ENCODE data around the gene IMMP2L.
"Not testable (repeated sequence)": the region's sequence is repeated elsewhere in the genome, so short reads cannot be mapped to it uniquely, and the experiment has no call there.

The IMMP2L gene

GRCh38 chr7:111339006-111339405 lies 223.3 kb downstream of the IMMP2L start:
- Mint-ChIP-seq H3K27me3 (no peaks in the 10 kb centered on the region), H3K4me1 (ENCODE audit: low read depth in 2 of 2) (no peaks in the 10 kb centered on the region), H3K27ac (no peak overlapping the region), H3K36me3 (ENCODE audit: insufficient read depth) (no peaks in the 10 kb centered on the region), H3K4me3 (no peak overlapping the region), H3K9me3 (peaks cover 3 to 10% of the 10 kb centered on the region in 2 donors)
- ATAC-seq (replicated peaks) (no peak), DNase-seq (no peak)

GRCh38 chr7:111333010-111333409 lies 229.3 kb downstream of the IMMP2L start:
- Mint-ChIP-seq H3K4me3 (no peak overlapping the region), H3K27ac (no peak overlapping the region), H3K4me1 (ENCODE audit: low read depth in 2 of 2) (no peaks in the 10 kb centered on the region), H3K27me3 (no peaks in the 10 kb centered on the region), H3K36me3 (ENCODE audit: insufficient read depth) (no peaks in the 10 kb centered on the region), H3K9me3 (no peaks in the 10 kb centered on the region)
- DNase-seq, result no peak
- ATAC-seq (replicated peaks), result no peak

DNA sequence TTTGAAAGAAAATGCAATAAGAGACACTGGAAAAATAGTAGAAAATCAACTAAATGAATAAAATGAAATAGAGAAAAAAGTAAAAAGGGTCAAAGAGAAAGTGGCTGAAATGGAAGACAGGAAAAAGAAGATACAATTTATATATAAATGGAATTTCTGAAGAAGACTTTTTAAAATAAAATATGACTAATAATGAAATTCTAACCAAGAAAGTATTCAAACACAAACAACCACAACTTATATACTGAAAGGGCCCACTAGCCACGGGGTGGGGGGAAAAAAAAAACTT lies 232.1 kb downstream of the IMMP2L start:
- no peak for ATAC-seq (replicated peaks)
- Mint-ChIP-seq H3K27ac (no peak overlapping the region), H3K4me3 (no peak overlapping the region), H3K36me3 (ENCODE audit: insufficient read depth) (no peaks in the 10 kb centered on the region), H3K9me3 (no peaks in the 10 kb centered on the region), H3K27me3 (no peaks in the 10 kb centered on the region), H3K4me1 (ENCODE audit: low read depth in 2 of 2) (no peaks in the 10 kb centered on the region)
- no peak for DNase-seq

DNA sequence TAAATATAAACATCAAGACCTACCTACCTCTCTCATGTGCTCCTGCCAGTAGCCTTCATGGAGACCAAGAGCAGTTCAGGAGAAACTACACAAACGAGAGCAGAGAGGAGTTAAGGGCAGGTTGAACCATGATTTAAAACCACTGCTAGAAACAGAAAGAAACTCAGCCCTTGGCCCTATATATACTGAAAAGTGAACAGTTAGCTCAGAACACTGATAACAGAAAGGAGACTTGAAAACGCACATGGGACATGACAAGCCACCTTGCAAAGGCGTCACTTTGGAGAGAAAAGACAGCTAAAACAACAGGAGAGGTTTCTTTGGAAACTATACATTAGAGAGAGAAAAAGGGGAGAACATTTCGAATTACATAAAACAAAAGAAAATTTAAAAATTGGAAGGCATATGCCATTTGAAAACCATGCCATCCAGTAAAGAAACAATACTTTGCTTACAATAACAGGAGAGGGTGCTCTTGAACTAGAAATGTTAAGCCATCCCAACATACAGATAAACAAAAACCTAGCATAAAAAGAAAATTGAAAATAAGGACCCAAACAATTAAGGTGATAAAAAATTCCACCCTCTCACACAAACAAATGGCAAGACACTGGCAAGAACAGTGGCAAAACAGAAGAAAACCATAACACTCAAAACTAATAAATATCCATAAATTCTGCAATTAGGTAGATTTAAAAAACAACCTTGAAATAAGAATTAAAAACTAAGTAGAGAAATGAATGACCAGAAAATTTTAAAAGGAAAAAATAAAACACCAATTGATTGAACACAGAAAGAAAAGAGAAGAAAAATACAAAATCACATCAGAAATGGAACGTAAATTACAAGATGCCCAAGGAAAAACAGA lies 232.7 kb downstream of the IMMP2L start:
- no peak overlapping the region for H3K4me3 Mint-ChIP-seq
- ATAC-seq (replicated peaks) (no peak), DNase-seq (no peak)
- H3K27ac Mint-ChIP-seq, result no peak overlapping the region
- H3K4me1 Mint-ChIP-seq (ENCODE audit: low read depth in 2 of 2), result no peaks in the 10 kb centered on the region
- no peaks in the 10 kb centered on the region for H3K27me3 Mint-ChIP-seq
- H3K9me3 Mint-ChIP-seq, result no peaks in the 10 kb centered on the region
- H3K36me3 Mint-ChIP-seq (ENCODE audit: insufficient read depth), result no peaks in the 10 kb centered on the region

DNA sequence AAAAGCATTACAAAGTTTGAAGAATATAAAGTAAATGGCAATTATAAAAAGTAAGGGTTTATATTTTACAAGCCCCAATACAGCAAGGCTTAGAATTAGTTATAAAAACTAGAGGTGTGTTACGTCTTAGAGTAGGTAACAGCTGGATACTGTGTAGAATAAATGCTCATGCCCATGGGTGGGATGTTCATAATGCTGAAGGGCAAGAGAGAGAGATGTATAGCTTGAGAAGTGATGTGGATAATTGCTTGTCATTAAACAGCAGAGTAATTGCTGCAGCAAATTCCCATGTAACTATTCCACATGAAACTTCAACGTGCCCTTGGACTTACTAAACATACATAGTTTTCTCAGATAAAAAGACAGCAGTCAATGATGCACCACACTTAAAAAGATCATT lies 233.8 kb downstream of the IMMP2L start:
- no peak overlapping the region for H3K27ac Mint-ChIP-seq
- H3K36me3 Mint-ChIP-seq (ENCODE audit: insufficient read depth), result no peaks in the 10 kb centered on the region
- H3K4me1 Mint-ChIP-seq (ENCODE audit: low read depth in 2 of 2), result no peaks in the 10 kb centered on the region
- no peaks in the 10 kb centered on the region for H3K27me3 Mint-ChIP-seq
- no peaks in the 10 kb centered on the region for H3K9me3 Mint-ChIP-seq
- ATAC-seq (replicated peaks) (no peak), DNase-seq (no peak)
- no peak overlapping the region for H3K4me3 Mint-ChIP-seq

DNA sequence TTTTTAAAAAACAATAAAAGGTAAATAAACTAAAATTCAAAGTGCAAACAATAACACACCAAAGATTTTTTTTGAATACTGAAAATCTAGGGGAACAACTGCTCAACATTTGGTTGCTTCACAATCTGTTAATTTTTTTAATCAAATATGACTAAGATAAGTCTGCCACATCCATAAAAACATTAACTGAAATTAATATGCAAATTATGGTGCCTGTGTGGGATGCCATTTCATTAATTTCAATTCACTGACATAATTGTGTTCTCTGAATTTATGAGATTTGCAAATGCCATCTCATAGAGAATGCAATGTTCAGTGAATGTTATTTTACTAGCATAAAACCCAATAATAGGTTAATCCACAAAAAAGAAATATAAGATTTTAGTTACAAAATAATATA lies 237.5 kb downstream of the IMMP2L start:
- Mint-ChIP-seq H3K4me1 (ENCODE audit: low read depth in 2 of 2) (no peaks in the 10 kb centered on the region), H3K9me3 (no peaks in the 10 kb centered on the region)
- DNase-seq, result no peak

DNA sequence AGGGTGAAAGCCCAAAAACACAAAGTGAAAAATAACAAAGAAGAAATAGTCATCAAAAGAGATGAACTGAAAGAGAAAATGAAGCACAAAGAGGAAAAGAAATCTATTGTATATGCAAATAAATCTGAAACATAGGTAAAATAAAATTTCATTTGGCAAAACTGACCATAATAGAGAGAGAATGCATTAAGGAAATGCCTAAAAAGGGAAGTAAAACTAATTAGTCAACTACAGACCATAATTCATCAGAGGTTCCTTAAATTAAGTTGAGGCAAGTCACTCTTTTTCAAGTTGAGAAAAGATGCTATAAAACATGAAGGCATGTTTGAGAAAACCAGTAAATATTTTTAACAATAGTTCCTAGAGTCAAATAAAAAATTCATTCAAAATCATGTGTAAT lies 238.1 kb downstream of the IMMP2L start:
- ATAC-seq (replicated peaks), result no peak
- Mint-ChIP-seq H3K27ac (no peak overlapping the region), H3K4me3 (no peak overlapping the region), H3K36me3 (ENCODE audit: insufficient read depth) (no peaks in the 10 kb centered on the region), H3K9me3 (no peaks in the 10 kb centered on the region), H3K27me3 (no peaks in the 10 kb centered on the region), H3K4me1 (ENCODE audit: low read depth in 2 of 2) (no peaks in the 10 kb centered on the region)
- DNase-seq, result no peak

More for the DNA sequence above, 237.5 kb downstream of the IMMP2L start:
- H3K27me3 Mint-ChIP-seq, result no peaks in the 10 kb centered on the region
- H3K27ac Mint-ChIP-seq, result no peak overlapping the region
- no peaks in the 10 kb centered on the region for H3K36me3 Mint-ChIP-seq (ENCODE audit: insufficient read depth)
- no peak overlapping the region for H3K4me3 Mint-ChIP-seq
- ATAC-seq (replicated peaks), result no peak

DNA sequence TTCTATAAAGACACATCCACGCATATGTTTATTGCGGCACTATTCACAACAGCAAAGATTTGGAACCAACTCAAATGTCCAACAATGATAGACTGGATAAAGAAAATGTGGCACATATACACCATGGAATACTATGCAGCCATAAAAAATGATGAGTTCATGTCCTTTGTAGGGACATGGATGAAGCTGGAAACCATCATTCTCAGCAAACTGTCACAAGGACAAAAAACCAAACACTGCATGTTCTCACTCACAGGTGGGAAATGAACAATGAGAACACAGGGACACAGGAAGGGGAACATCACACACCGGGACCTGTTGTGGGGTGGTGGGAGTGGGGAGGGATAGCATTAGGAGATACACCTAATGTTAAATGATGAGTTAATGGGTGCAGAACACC lies 238.6 kb downstream of the IMMP2L start:
- not testable (repeated sequence) for H3K4me1 Mint-ChIP-seq (ENCODE audit: low read depth in 2 of 2); H3K36me3 Mint-ChIP-seq (ENCODE audit: insufficient read depth); H3K27me3 Mint-ChIP-seq; H3K27ac Mint-ChIP-seq; DNase-seq; H3K4me3 Mint-ChIP-seq; ATAC-seq (replicated peaks); H3K9me3 Mint-ChIP-seq

DNA sequence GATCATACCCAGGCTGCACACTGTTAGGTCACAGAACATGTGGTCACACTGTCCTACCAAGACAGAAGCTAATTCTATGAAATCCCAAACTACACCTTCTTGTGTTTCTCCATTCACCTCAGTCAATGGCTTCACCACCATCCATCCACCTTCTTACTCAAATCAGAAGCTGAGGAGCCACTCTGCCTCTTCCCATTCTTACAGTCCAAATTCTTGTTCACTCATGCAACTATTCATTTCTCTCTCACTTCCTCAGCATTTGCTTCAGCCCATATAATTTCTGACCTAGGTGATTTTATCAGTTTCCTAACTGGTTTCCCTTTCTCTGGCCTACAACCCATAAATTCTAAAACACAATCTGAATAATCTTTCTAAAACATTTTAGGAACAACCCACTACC lies 242.2 kb downstream of the IMMP2L start:
- Mint-ChIP-seq H3K4me1 (ENCODE audit: low read depth in 2 of 2) (peaks cover 0 to 1% of the 10 kb centered on the region in 2 donors), H3K9me3 (no peaks in the 10 kb centered on the region), H3K27ac (no peak overlapping the region), H3K27me3 (no peaks in the 10 kb centered on the region), H3K4me3 (no peak overlapping the region), H3K36me3 (ENCODE audit: insufficient read depth) (no peaks in the 10 kb centered on the region)
- ATAC-seq (replicated peaks) (no peak), DNase-seq (no peak)

GRCh38 chr7:111312966-111313365 lies 249.3 kb downstream of the IMMP2L start:
- H3K4me1 Mint-ChIP-seq (ENCODE audit: low read depth in 2 of 2), result peaks cover 0 to 1% of the 10 kb centered on the region in 2 donors
- DNase-seq (no peak), ATAC-seq (replicated peaks) (no peak)
- no peaks in the 10 kb centered on the region for H3K36me3 Mint-ChIP-seq (ENCODE audit: insufficient read depth)
- no peaks in the 10 kb centered on the region for H3K27me3 Mint-ChIP-seq
- no peaks in the 10 kb centered on the region for H3K9me3 Mint-ChIP-seq
- no peak overlapping the region for H3K27ac Mint-ChIP-seq
- H3K4me3 Mint-ChIP-seq, result no peak overlapping the region

DNA sequence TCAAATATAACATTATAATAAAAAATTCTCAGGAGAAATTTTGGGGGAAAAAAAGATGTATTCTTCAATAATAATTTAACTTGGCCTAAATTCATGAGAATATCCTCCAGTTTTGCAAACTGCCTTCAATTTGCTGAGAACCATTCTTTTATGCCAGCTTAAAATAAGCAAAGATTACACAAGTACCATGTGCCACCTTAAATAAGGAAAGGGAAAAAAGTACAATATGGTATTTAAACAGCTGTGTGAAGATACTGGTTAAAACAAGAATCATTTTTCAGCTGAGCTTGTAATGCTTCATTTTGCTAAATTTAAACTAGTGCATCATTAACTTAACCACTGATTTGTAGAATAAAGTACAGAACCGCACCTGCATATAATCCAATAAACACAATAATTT lies 253.6 kb downstream of the IMMP2L start:
- Mint-ChIP-seq H3K27ac (no peak overlapping the region), H3K4me1 (ENCODE audit: low read depth in 2 of 2) (peaks cover 0 to 3% of the 10 kb centered on the region in 2 donors), H3K4me3 (no peak overlapping the region), H3K9me3 (no peaks in the 10 kb centered on the region), H3K27me3 (no peaks in the 10 kb centered on the region), H3K36me3 (ENCODE audit: insufficient read depth) (no peaks in the 10 kb centered on the region)
- DNase-seq (no peak), ATAC-seq (replicated peaks) (no peak)

GRCh38 chr7:111301891-111302290 lies 260.4 kb downstream of the IMMP2L start:
- no peaks in the 10 kb centered on the region for H3K36me3 Mint-ChIP-seq (ENCODE audit: insufficient read depth)

GRCh38 chr7:111294494-111294893 lies 267.8 kb downstream of the IMMP2L start:
- DNase-seq (no peak), ATAC-seq (replicated peaks) (no peak)
- H3K4me3 Mint-ChIP-seq, result no peak overlapping the region
- H3K27me3 Mint-ChIP-seq, result no peaks in the 10 kb centered on the region
- no peak overlapping the region for H3K27ac Mint-ChIP-seq
- no peaks in the 10 kb centered on the region for H3K9me3 Mint-ChIP-seq
- no peaks in the 10 kb centered on the region for H3K36me3 Mint-ChIP-seq (ENCODE audit: insufficient read depth)
- H3K4me1 Mint-ChIP-seq (ENCODE audit: low read depth in 2 of 2), result no peaks in the 10 kb centered on the region

More at GRCh38 chr7:111301891-111302290, 260.4 kb downstream of the IMMP2L start:
- no peaks in the 10 kb centered on the region for H3K27me3 Mint-ChIP-seq
- H3K27ac Mint-ChIP-seq, result no peak overlapping the region
- H3K9me3 Mint-ChIP-seq, result no peaks in the 10 kb centered on the region
- H3K4me1 Mint-ChIP-seq (ENCODE audit: low read depth in 2 of 2), result peaks cover 0 to 3% of the 10 kb centered on the region in 2 donors
- H3K4me3 Mint-ChIP-seq, result no peak overlapping the region
- no peak for DNase-seq
- ATAC-seq (replicated peaks), result no peak

DNA sequence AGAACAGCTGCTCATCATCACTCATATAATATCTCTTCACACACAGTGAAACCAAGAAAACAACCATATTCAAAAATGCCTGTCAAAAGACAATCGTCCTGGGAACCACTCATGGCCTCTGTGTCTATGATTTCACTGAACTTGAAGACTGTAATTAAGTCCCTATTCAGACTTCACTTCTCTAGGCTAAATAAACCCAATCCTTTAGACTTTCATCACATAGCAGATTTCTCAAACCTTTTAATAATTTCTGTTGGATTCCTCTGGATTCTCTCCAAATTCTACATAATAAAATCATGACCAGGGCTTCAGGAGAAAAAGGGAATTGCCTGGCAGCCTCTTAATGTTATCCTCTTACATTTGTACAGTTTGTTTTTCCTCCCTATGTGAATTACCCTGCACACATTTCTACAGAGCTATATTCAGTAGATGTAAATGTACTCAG lies 270.2 kb downstream of the IMMP2L start:
- H3K4me1 Mint-ChIP-seq (ENCODE audit: low read depth in 2 of 2), result no peaks in the 10 kb centered on the region
- H3K36me3 Mint-ChIP-seq (ENCODE audit: insufficient read depth), result no peaks in the 10 kb centered on the region
- no peak for ATAC-seq (replicated peaks)
- no peaks in the 10 kb centered on the region for H3K27me3 Mint-ChIP-seq
- H3K4me3 Mint-ChIP-seq, result no peak overlapping the region
- H3K9me3 Mint-ChIP-seq, result no peaks in the 10 kb centered on the region
- no peak overlapping the region for H3K27ac Mint-ChIP-seq
- DNase-seq, result no peak

Data from effector memory CD8-positive, alpha-beta T cell (primary cell).